Gastrocnemius medialis (tissue), 4 donors: ENCODE results near the gene KDM5C.
"Not testable (repeated sequence)": the region's sequence is repeated elsewhere in the genome, so short reads cannot be mapped to it uniquely, and the experiment has no call there.

Experiments used
- POLR2A ChIP-seq, 2 donors: fragments of 450-650 bp; IDR thresholded peaks; one replicate each; pipeline ENCODE4 v1.6.1; 2017; ENCODE audit warnings: antibody characterized with exemption in 2 of 2, mild to moderate bottlenecking in 2 of 2, moderate library complexity in 2 of 2
- TF ChIP-seq, protein P1 (sequence below), 5 experiments: fragments of 450-650 bp in 3 of 5; fragments of 200-600 bp in 2 of 5; sonication (generic) in 2 of 5; IDR thresholded peaks in 4 of 5; conservative IDR thresholded peaks in 1 of 5; 1 replicate in 4 of 5; 2 replicates in 1 of 5; pipeline ENCODE4 v1.5.1; 2016 to 2019; ENCODE audit warnings: antibody characterized with exemption in 5 of 5, mild to moderate bottlenecking in 3 of 5, moderate library complexity in 3 of 5

GRCh38 chrX:53164566-53164965, 60.4 kb downstream of the KDM5C start:
- TF ChIP-seq, protein P1, sequence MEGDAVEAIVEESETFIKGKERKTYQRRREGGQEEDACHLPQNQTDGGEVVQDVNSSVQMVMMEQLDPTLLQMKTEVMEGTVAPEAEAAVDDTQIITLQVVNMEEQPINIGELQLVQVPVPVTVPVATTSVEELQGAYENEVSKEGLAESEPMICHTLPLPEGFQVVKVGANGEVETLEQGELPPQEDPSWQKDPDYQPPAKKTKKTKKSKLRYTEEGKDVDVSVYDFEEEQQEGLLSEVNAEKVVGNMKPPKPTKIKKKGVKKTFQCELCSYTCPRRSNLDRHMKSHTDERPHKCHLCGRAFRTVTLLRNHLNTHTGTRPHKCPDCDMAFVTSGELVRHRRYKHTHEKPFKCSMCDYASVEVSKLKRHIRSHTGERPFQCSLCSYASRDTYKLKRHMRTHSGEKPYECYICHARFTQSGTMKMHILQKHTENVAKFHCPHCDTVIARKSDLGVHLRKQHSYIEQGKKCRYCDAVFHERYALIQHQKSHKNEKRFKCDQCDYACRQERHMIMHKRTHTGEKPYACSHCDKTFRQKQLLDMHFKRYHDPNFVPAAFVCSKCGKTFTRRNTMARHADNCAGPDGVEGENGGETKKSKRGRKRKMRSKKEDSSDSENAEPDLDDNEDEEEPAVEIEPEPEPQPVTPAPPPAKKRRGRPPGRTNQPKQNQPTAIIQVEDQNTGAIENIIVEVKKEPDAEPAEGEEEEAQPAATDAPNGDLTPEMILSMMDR (IDR thresholded peaks at IDR 0.05 in 4 of 5, conservative IDR thresholded peaks at IDR 0.05 in 1 of 5), result not testable (repeated sequence)
- peak in 1 of 2 donors; percentile 12 for TF ChIP-seq POLR2A (IDR thresholded peaks at IDR 0.05)
